Uterus (tissue), 4 donors: Measurements from ENCODE around the gene PCDHGB5. TPM values are rescaled to one million over a fixed set of nuclear protein-coding genes. Genes with fewer than 3 reads are reported as not detected.
"Not testable (repeated sequence)": the region's sequence is repeated elsewhere in the genome, so short reads cannot be mapped to it uniquely, and the experiment has no call there.

Experiments
- DNase-seq, 2 donors: peaks; one replicate each; pipeline ENCODE4 v3.0.0-alpha.2; 2019 to 2020
- H3K27ac ChIP-seq, 2 donors: fragments of 200-600 bp; sonication (generic); 1 replicate in 1 of 2; 2 replicates in 1 of 2; pipeline ENCODE4 v1.5.1; 2016 to 2018
- H3K27me3 ChIP-seq, 2 donors: fragments of 200-600 bp; sonication (generic); one replicate each; pipeline ENCODE4 v1.5.1; 2018 to 2019; ENCODE audit warnings: control low read depth in 1 of 2
- H3K36me3 ChIP-seq, 2 donors: fragments of 200-600 bp; sonication (generic); one replicate each; pipeline ENCODE4 v1.5.1; 2019; ENCODE audit warnings: control low read depth in 1 of 2
- H3K4me1 ChIP-seq, 2 donors: fragments of 200-600 bp; sonication (generic); one replicate each; pipeline ENCODE4 v1.5.1; 2018 to 2019; ENCODE audit warnings: control low read depth in 1 of 2
- H3K4me3 ChIP-seq, 2 donors: fragments of 200-600 bp; sonication (generic); 1 replicate in 1 of 2; 2 replicates in 1 of 2; pipeline ENCODE4 v1.5.1; 2018 to 2019; ENCODE audit warnings: mild to moderate bottlenecking in 1 of 2
- H3K9me3 ChIP-seq, 2 donors: fragments of 200-600 bp; sonication (generic); one replicate each; pipeline ENCODE4 v1.5.1; 2019; ENCODE audit warnings: control low read depth in 1 of 2
- POLR2A ChIP-seq, 2 donors: fragments of 450-650 bp; IDR thresholded peaks; one replicate each; pipeline ENCODE4 v1.6.1; 2016; ENCODE audit warnings: antibody characterized with exemption in 2 of 2, mild to moderate bottlenecking in 1 of 2, moderate library complexity in 1 of 2
- intact Hi-C: fragments of 100-400 bp; cut with DNase I; formaldehyde crosslinking; loops from one replicate; pipeline ENCODE4 v1.15.1; 2023; ENCODE audit warnings: low total_unique reads
- total RNA-seq, 4 donors: library from RNA; depleted of rRNA in 3 of 4; stranded (reverse); fragments of >200 nt in 3 of 4; gene quantifications; one replicate each; pipeline versions ENCODE4 v1.1.0 to v1.2.4, GENCODE V29; 2014 to 2023
- TF ChIP-seq, protein P1 (sequence below), 4 experiments: fragments of 200-600 bp in 2 of 4; fragments of 450-650 bp in 2 of 4; sonication (generic) in 2 of 4; IDR thresholded peaks; one replicate each; pipeline ENCODE4 v1.5.1; 2016 to 2019; ENCODE audit warnings: antibody characterized with exemption in 4 of 4, mild to moderate bottlenecking in 2 of 4, moderate library complexity in 1 of 4
- donor health status: DM: yes; HTN: yes; CAD: no.

PCDHGB5 gene
- total RNA-seq, 4 donors from 2014 or later: 10.0 to 33.6 (median 20.6) TPM

DNA sequence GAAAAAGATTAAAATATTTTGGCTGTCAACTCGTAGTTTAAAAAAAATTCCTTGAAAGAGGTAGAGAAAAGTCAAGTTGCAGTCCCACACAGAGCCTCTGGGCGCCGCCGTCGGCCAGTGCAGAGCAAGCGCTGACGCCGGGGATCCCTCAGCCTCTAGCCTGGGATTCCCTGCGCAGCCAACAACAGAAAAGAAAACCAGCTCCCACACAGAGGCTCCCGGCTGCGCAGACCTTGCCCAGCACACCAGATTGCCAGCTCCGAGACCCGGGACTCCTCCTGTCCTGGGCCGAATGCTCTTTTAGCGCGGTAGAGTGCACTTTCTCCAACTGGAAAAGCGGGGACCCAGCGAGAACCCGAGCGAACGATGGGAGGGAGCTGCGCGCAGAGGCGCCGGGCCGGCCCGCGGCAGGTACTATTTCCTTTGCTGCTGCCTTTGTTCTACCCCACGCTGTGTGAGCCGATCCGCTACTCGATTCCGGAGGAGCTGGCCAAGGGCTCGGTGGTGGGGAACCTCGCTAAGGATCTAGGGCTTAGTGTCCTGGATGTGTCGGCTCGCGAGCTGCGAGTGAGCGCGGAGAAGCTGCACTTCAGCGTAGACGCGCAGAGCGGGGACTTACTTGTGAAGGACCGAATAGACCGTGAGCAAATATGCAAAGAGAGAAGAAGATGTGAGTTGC lies 19.9 kb downstream of the PCDHGB5 start, which contains the start of gene PCDHGB7:
TSS of gene PCDHGB7 (plus strand) at position 184 of the 679 bp plus-strand sequence. CDS start at position 367, 183 bp downstream.
- DNase-seq: peak; percentile 54 to 61
- H3K4me3 ChIP-seq: peak within 1 kb of the TSS; percentile 2 to 32
- H3K27me3 ChIP-seq, intact Hi-C loops, H3K4me1 ChIP-seq, H3K36me3 ChIP-seq: not testable (repeated sequence)
- H3K27ac ChIP-seq: peak within 1 kb of the TSS in 1 of 2 donors; percentile 44
- TF ChIP-seq, protein P1, sequence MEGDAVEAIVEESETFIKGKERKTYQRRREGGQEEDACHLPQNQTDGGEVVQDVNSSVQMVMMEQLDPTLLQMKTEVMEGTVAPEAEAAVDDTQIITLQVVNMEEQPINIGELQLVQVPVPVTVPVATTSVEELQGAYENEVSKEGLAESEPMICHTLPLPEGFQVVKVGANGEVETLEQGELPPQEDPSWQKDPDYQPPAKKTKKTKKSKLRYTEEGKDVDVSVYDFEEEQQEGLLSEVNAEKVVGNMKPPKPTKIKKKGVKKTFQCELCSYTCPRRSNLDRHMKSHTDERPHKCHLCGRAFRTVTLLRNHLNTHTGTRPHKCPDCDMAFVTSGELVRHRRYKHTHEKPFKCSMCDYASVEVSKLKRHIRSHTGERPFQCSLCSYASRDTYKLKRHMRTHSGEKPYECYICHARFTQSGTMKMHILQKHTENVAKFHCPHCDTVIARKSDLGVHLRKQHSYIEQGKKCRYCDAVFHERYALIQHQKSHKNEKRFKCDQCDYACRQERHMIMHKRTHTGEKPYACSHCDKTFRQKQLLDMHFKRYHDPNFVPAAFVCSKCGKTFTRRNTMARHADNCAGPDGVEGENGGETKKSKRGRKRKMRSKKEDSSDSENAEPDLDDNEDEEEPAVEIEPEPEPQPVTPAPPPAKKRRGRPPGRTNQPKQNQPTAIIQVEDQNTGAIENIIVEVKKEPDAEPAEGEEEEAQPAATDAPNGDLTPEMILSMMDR (IDR thresholded peaks at IDR 0.05): peak; percentile 30 to 59 (median 44)
- peaks cover 6 to 97% of the 10 kb centered on the region in 2 donors for H3K9me3 ChIP-seq

DNA sequence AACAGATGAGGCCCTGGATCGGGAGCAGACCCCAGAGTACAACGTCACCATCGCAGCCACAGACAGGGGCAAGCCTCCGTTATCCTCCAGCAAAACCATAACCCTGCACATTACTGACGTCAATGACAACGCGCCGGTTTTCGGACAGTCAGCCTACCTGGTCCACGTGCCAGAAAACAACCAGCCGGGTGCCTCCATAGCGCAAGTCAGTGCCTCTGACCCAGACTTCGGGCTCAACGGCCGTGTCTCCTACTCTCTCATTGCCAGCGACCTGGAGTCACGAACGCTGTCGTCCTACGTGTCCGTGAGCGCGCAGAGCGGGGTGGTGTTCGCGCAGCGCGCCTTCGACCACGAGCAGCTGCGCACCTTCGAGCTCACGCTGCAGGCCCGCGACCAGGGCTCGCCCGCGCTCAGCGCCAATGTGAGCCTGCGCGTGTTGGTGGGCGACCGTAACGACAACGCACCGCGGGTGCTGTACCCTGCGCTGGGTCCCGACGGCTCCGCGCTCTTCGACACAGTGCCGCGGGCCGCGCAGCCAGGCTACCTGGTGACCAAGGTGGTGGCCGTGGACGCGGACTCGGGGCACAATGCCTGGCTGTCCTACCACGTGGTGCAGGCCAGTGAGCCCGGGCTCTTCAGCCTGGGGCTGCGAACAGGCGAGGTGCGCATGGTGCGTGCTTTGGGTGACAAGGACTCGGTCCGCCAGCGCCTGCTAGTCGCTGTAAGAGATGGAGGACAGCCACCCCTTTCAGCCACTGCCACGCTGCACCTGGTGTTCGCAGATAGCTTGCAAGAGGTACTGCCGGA lies 21.5 kb downstream of the PCDHGB5 start:
- Histone ChIP-seq H3K4me3 (no peak overlapping the region), H3K4me1 (no peaks in the 10 kb centered on the region), H3K9me3 (peaks cover 0 to 96% of the 10 kb centered on the region in 2 donors), H3K27me3 (no peaks in the 10 kb centered on the region), H3K36me3 (no peaks in the 10 kb centered on the region), H3K27ac (no peak overlapping the region)
- DNase-seq: no peak
- intact Hi-C loops: no loop called here
- no peak for TF ChIP-seq POLR2A (IDR thresholded peaks at IDR 0.05)
- TF ChIP-seq, protein P1 (IDR thresholded peaks at IDR 0.05): no peak

DNA sequence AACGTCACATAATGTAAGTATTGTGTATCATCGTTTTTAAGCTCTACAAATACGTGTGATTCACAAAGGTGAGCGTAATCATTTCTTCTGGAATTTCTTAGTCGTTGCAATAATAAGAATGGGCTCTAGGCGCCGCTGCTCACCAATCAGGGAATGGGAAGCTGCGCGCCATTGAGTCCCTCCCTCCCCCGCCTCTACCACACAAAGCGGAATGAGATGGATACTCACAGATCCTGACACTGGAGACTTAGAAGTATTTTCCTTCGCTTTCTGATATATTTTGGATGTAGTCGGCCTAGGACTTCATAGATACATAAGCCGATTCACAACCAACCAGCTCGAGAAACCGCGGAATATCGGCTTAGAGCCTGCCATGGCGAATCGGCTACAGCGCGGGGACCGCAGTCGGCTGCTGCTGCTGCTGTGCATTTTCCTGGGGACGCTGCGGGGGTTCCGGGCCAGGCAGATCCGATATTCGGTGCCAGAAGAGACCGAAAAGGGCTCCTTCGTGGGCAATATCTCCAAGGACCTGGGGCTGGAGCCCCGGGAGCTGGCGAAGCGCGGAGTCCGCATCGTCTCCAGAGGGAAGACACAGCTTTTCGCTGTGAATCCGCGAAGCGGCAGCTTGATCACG lies 23.2 kb downstream of the PCDHGB5 start, which contains the start of gene PCDHGA11:
TSS of gene PCDHGA11 (plus strand) at position 197 of the 634 bp plus-strand sequence. CDS start at position 374, 177 bp downstream.
- no peak for TF ChIP-seq POLR2A (IDR thresholded peaks at IDR 0.05)
- TF ChIP-seq, protein P1 (IDR thresholded peaks at IDR 0.05): no peak
- H3K9me3 ChIP-seq: peaks cover 0 to 98% of the 10 kb centered on the region in 2 donors

GRCh38 chr5:141421489-141421855 lies 23.7 kb downstream of the PCDHGB5 start:
- Histone ChIP-seq H3K27me3 (no peaks in the 10 kb centered on the region), H3K4me3 (no peak overlapping the region), H3K27ac (no peak overlapping the region), H3K36me3 (no peaks in the 10 kb centered on the region), H3K4me1 (no peaks in the 10 kb centered on the region), H3K9me3 (peaks cover 0 to 98% of the 10 kb centered on the region in 2 donors)
- intact Hi-C loops: no loop called here
- DNase-seq: no peak
- no peak for TF ChIP-seq POLR2A (IDR thresholded peaks at IDR 0.05)
- TF ChIP-seq, protein P1 (IDR thresholded peaks at IDR 0.05): no peak

More for the DNA sequence above, 23.2 kb downstream of the PCDHGB5 start, which contains the start of gene PCDHGA11:
- intact Hi-C loops: no loop called here
- no peak within 1 kb of the TSS for H3K27ac ChIP-seq
- H3K4me3 ChIP-seq: no peak within 1 kb of the TSS
- no peak for DNase-seq
- H3K27me3 ChIP-seq: no peaks in the 10 kb centered on the region
- no peaks in the 10 kb centered on the region for H3K36me3 ChIP-seq
- no peaks in the 10 kb centered on the region for H3K4me1 ChIP-seq
